Activated CD8-positive, alpha-beta memory T cell treated with anti-CD3 and anti-CD28 coated beads for 4 hours (primary cell): ENCODE data around the gene C19orf53.
"Not testable (repeated sequence)": the region's sequence is repeated elsewhere in the genome, so short reads cannot be mapped to it uniquely, and the experiment has no call there.

Experiments
- DNase-seq, 2 donors: peaks; one replicate each; pipeline ENCODE4 v3.0.0-alpha.2; 2020; ENCODE audit warnings: low read depth in 2 of 2

Gene C19orf53

DNA sequence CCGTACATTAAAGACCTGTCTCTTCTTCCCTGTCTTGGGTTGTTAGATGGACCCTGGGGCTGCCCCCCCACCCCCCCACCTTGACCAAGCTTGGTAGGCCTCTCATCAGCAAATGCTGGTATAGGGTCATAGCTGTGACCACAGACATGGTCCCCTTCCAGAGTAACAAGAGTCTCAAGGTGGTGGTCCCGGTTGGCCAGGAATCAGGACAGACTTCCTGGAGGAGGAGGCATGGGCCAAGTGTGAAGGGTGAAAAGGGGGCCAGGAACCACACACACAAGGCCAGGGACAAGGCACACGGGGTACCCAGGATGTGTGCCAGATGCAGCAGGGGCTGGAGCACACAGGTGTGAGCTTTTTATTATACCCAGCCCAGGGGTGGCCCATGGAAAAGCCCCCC, 11.0 kb upstream of the C19orf53 start:
- DNase-seq = no peak

DNA sequence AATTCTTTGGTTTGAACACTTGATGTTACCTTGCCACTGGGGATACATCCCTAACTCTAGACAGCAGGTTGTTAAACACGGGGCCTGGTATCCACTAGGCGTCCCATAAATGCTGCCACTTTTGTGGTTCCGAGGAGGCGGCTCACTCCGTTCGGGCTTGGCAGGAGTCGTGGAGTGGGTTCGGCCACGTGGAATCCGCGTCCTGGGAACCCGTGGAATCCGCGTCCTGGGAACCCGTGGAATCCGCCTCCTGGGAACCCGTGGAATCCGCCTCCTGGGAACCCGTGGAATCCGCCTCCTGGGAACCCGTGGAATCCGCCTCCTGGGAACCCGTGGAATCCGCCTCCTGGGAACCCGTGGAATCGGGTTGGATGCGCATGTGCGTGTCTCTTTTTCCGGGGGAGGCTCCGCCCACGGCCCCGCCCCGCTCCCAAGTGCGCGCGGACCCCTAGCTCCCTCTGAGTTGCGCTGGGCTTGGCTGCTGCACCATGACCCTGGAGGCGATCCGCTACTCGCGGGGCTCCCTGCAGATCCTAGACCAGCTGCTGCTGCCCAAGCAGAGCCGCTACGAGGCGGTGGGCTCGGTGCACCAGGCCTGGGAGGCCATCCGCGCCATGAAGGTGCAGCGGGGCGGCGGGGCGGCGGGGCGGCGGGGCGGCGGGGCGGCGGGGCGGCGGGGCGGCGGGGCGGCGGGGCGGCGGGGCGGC, 10.0 kb upstream of the C19orf53 start, which contains the start of gene MRI1:
TSS of gene MRI1 (plus strand) at position 422 of the 707 bp plus-strand sequence. CDS start at position 489, 67 bp downstream.
- peak; percentile 29 to 53 for DNase-seq

- DNase-seq = no peak
These were observed 9.3 kb upstream of the C19orf53 start for GRCh38 chr19:13764821-13765394.

- no peak for DNase-seq
These were observed 8.7 kb upstream of the C19orf53 start for GRCh38 chr19:13765395-13766094.

DNA sequence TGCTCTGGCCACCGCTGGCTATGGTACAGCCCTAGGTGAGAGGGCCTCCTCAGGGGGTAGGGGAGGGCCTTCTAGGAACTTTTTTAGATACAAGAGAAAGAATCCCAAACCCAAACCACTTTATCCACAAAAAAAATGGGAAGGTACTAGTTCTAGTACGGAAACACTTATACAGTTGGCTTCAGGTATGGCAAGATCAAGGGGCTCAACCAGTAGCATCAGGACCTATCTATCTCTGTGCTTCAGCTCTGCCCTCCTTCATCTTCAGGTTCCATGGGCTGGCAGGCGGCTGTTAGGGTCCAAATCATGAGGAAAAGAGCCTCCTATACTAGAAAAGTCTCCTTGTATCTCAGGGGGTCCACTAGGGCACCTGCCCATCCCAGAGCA, 8.2 kb upstream of the C19orf53 start:
- DNase-seq = no peak

GRCh38 chr19:13768510-13768909, 5.7 kb upstream of the C19orf53 start:
- DNase-seq = no peak

DNA sequence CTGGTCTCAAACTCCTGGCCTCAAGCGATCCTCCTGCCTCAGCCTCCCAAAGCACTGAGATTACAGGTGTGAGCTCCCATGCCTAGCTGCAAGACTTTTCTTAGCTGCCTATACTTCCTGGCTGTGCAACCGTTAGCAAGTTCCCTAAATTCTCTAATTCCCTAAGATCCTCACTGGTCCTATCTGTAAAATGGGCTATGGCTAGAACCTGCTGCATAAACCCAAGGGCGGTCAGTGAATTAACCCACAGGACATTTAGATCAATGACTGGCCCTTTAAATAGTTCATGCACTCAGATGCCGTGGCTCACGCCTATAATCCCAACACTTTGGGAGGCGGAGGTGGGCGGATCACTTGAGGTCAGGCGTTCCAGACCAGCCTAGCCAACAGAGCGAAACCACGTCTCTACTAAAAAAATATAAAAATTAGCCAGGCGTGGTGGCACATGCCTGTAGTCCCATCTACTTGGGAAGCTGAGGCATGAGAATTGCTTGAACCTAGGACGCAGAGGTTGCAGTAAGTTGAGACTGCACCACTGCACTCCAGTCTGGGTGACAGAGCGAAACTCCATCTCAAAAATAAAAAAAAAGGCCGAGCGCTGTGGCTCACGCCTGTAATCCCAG, 4.1 kb upstream of the C19orf53 start:
- no peak for DNase-seq

DNA sequence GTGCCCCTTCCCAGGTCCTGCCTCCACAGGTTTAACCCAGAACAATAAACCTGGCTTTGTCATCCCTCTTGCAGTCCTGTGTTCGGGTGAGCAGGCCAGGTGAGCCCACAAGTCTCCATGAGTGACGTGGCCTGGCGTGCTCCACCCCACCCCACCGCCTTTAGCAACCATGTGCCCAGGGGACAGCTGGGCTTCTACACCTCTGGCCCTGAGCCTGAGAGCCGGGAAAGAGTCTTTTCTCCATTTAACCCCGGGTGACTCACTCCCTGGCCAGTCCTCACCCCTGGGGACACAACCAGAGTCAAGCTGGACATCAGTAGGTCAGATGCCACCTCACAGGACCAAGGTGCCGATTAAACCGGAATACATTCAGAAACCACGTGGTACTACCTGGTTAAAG, 4.1 kb downstream of the C19orf53 start:
- no peak for DNase-seq

DNA sequence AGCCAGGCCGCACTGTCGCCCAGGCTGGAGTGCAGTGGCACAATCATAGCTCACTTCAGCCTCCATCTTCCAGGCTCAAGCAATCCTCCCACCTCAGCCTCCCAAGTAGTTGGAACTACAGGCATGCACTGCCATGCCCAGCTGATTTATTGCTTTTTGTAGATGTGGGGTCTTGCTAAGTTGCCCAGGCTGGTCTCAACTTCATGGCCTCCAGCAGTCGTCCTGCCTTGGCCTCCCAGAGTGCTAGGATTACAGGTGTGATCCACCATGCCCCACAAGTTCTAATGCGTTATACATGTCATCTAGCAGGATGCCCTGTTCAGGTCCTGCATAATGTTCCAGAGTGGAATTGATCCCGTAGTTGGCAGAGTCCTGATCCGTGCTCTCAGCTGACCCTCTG, 4.6 kb downstream of the C19orf53 start:
- DNase-seq = no peak

- DNase-seq = not testable (repeated sequence)
These were observed 5.5 kb downstream of the C19orf53 start for GRCh38 chr19:13779794-13780193.

- DNase-seq = no peak
These were observed 7.3 kb downstream of the C19orf53 start for GRCh38 chr19:13781547-13781946.

DNA sequence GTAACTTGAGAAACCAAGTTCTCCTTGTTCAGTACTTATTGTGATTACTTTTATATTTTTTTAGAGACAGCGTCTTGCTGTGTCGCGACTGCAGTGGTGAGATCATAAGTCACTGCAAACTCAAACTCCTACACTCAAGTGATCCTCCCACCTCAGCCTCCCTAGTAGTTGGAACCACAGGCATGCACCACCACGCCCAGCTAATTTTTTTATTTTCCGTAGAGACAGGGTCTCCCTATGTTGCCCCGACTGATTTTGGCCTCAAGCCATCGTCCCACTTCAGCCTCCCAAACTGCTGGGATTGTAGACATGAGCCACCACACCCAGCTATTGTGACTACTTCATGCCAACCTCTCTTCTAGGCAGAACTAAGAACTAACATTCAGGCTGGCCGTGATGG, 8.3 kb downstream of the C19orf53 start:
- DNase-seq = no peak

DNA sequence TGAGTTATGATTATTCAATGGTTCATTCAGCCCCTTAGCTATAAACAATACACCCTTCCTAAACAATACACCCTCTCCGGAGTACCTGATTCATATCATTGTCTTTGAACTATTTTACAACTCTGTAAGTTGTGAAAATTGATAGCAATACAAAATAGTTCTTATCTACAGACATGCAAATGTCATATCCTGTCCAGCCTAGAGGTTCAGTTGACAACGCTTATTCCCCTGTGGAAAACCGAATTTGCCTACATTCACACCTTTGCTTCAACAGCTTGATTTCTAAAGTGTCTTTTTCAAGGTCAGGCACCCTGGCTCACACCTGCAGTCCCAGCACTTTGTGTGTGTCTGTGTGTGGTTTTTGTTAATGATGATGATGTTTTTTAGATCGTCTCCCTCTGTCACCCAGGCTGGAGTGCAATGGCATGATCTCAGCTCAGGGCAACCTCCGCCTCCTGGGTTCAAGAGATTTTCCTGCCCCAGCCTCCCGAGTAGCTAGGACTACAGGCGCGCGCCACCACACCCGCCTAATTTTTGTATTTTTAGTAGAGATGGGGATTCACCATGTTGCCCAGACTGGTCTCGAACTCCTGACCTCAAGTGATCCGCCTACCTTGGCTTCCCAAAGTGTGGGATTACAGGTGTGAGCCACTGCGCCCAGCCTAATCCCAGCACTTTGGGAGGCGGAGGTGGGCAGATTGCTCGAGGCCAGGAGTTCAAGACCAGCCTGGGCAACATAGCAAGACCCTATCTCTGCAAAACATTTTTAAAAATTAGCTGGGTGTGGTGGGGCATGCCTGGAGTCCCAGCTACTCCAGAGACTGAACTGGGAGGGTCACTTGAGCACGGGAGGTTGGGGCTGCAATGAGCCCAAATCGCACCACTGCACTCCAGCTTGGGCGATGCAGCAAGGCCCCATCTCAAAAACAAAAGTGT, 9.6 kb downstream of the C19orf53 start:
- DNase-seq = no peak

DNA sequence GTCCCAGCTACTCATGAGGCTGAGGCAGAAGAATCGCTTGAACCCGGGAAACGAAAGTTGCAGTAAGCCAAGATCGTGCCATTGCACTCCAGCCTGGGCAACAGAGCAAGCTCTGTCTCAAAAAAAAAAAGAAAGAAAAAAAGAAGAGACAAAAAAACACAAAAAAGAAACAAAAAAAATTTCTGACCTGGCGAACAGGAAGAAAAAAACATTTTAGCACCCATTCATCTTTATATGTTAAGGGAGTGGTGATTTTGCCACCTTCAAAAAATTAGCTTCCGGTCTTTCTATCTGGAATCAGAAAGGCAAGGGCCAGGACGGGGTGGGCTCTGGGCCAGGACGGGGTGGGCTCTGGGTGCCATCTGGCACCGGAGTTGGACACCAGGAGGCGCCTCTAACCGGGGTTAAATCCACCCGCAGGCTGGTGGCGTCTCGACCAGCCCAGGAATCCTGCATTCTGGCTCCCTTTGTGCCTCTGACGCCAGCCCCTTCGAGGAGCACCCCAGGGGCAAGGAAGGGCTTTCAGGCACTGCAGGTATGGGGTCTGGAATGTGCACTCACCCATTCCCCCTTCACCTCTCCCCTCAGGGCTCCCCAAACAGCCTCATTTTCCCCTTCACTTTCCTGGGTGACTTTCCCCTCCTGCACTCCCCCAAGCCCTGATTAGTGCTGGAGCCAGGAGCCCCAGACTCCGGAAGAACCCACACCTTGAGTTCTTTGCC, 10.6 kb downstream of the C19orf53 start:
- DNase-seq = peak; percentile 43 to 48

DNA sequence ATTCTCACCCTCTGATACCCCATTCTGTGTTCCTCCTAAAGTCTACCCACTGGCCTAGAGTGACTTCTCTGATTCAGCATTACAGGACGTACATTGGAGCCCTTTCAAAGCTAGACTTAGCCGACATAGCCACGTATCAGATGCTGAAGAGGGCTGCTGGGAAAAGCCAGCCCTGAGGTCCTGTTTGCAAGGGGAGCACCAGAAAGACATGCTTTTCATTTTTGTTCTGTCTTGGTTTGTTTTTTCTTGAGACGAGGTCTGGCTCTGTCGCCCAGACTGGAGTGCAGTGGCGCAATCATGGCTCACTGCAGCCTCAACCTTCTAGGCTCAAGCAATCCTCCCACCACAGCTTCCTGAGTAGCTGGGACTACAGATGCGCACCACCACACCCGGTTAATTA, 14.7 kb downstream of the C19orf53 start:
- no peak for DNase-seq

DNA sequence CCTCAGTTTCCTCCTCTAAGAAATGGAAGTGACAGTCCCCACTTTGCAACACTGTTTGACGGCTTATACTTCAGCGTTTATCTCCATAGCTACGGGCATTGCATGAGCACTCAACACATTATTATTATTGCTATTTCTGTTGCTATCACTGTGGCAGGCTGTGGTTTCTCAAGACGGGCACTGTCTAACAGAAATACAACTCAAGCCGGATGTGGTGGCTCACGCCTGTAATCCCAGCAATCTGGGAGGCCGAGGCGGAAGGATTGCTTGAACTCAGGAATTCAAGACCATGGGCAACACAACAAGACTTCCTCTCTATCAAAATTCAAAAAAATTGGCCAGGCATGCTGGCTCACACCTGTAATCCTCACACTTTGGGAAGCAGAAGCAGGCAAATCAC, 16.1 kb downstream of the C19orf53 start:
- DNase-seq = peak in 1 of 2 donors; percentile 18

DNA sequence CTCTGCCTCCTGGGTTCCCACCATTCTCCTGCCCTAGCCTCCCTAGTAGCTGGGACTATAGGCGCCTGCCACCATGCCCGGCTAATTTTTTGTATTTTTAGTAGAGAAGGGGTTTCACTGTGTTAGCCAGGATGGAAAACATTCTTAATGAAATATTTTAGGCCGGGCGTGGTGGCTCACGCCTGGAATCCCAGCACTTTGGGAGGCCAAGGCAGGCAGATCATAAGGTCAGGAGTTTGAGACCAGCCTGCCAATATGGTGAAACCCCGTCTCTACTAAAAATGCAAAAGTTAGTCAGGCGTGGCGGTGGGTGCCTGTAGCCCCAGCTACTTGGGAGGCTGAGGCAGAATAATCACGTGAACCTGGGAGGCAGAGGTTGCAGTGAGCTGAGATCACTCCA, 19.1 kb downstream of the C19orf53 start:
- DNase-seq = not testable (repeated sequence)

- no peak for DNase-seq
These were observed 20.1 kb downstream of the C19orf53 start for GRCh38 chr19:13794398-13794756.

- peak; percentile 88 to 89 for DNase-seq
These were observed 20.7 kb downstream of the C19orf53 start, which contains the start of gene ZSWIM4 for GRCh38 chr19:13794757-13795589. Gene ZSWIM4 (plus strand): TSS chr19:13795443. CDS start chr19:13795649, 206 bp downstream.
